PC-3 (cell line): ENCODE results near the gene CRY2.

ENCODE experiments used
- CTCF ChIP-seq: fragments of 300-600 bp; sonication (generic); conservative IDR thresholded peaks from 2 replicates; pipeline ENCODE4 v1.5.1; 2017; ENCODE audit warnings: antibody characterized with exemption, low read depth, mild to moderate bottlenecking, low read length
- EZH2 ChIP-seq: fragments of 300-600 bp; sonication (generic); IDR thresholded peaks from one replicate; pipeline ENCODE4 v1.6.1; 2017; ENCODE audit warnings: antibody characterized with exemption, mild to moderate bottlenecking, low read length; ENCODE audit not compliant: unreplicated experiment

- TF ChIP-seq CTCF (no peak), EZH2 (no peak)
These were observed at the start of gene CRY2 for GRCh38 chr11:45846974-45847910.
